GM12878 (cell line): ENCODE data around the gene MYH9. TPM values are rescaled to one million over a fixed set of nuclear protein-coding genes. Genes with fewer than 3 reads are reported as not detected.

Source experiments
- ATAC-seq: fragments of 200-7000 bp; cut with Tn5 transposase; 3 replicates; pipeline ENCODE4 v1.9.1; 2020; ENCODE audit warnings: mild to moderate bottlenecking, moderate library complexity
- BruUV-seq: library from RNA; stranded (reverse); fragments of 400-500 nt; replicated peaks from 2 replicates; lab custom pipeline; 2021; lab: Mats Ljungman, UMichigan
- CTCF ChIA-PET: fragments of 300-600 bp; sonication (Branson Sonifier 250); formaldehyde crosslinking; extraction: SDS; loops from one replicate; lab custom pipeline; 2021; ENCODE audit warnings: inconsistent platforms; lab: Yijun Ruan, JAX
- POLR2A ChIA-PET: fragments of 350-600 bp; formaldehyde crosslinking; extraction: SDS; loops from one replicate; lab custom pipeline; 2021; ENCODE audit warnings: inconsistent platforms; lab: Charles Lee
- RAD21 ChIA-PET: fragments of 300-600 bp; sonication (Branson Sonifier 250); formaldehyde crosslinking; loops from one replicate; lab custom pipeline; 2023; ENCODE audit warnings: antibody characterized with exemption; ENCODE audit not compliant: unreplicated experiment; lab: Charles Lee
- SMC1A ChIA-PET: fragments of 300-600 bp; sonication (Branson Sonifier 250); formaldehyde crosslinking; loops from one replicate; lab custom pipeline; 2023; ENCODE audit not compliant: unreplicated experiment, uncharacterized antibody; lab: Charles Lee
- DNase-seq: peaks from one replicate; pipeline ENCODE4 v3.0.0-alpha.2; 2011; ENCODE audit warnings: low read depth, low spot score
- FAIRE-seq: peaks from 3 replicates; lab custom pipeline; 2011; peaks lifted over from hg19 to GRCh38; lab: Jason Lieb, UNC
- H2AFZ ChIP-seq: 2 replicates; pipeline ENCODE4 v1.6.0; 2011; ENCODE audit warnings: low read depth, low read length, control low read depth; ENCODE audit not compliant: control insufficient read depth
- H3K27ac ChIP-seq: 2 replicates; pipeline ENCODE4 v1.5.1; 2011; ENCODE audit warnings: control low read depth; ENCODE audit not compliant: control insufficient read depth, insufficient read depth
- H3K27me3 ChIP-seq, 2 experiments: replicated peaks in 1 of 2; 2 replicates each; pipeline versions ENCODE4 v1.6.0 to v1.6.1; 2011; ENCODE audit warnings: low read length in 1 of 2; ENCODE audit not compliant: control insufficient read depth in 2 of 2, insufficient read depth in 2 of 2
- H3K36me3 ChIP-seq, 2 experiments: 2 replicates each; pipeline ENCODE4 v1.5.1; 2011; ENCODE audit warnings: low read length in 1 of 2; ENCODE audit not compliant: control insufficient read depth in 2 of 2, insufficient read depth in 2 of 2
- H3K4me1 ChIP-seq: 2 replicates; pipeline ENCODE4 v1.6.1; 2011; ENCODE audit warnings: mild to moderate bottlenecking, low read length, moderate library complexity, mixed read lengths; ENCODE audit not compliant: control insufficient read depth, insufficient read depth
- H3K4me2 ChIP-seq: 2 replicates; pipeline ENCODE4 v1.6.0; 2011; ENCODE audit warnings: control low read depth; ENCODE audit not compliant: control insufficient read depth, insufficient read depth
- H3K4me3 ChIP-seq: fragments of 200-600 bp; sonication (generic); 2 replicates; pipeline ENCODE4 v1.5.1; 2016
- H3K79me2 ChIP-seq: 2 replicates; pipeline ENCODE4 v1.6.0; 2011; ENCODE audit warnings: low read length; ENCODE audit not compliant: control insufficient read depth, insufficient read depth
- H3K9ac ChIP-seq: 2 replicates; pipeline ENCODE4 v1.8.0; 2011; ENCODE audit warnings: low read length, control low read depth, mixed read lengths; ENCODE audit not compliant: control insufficient read depth, insufficient read depth
- H3K9me3 ChIP-seq: replicated peaks from 3 replicates; pipeline ENCODE4 v1.5.1; 2011; ENCODE audit warnings: mild to moderate bottlenecking, low read length; ENCODE audit not compliant: control insufficient read depth, insufficient read depth
- H4K20me1 ChIP-seq: 2 replicates; pipeline ENCODE4 v1.6.0; 2011; ENCODE audit not compliant: control insufficient read depth, insufficient read depth
- BCL11A ChIP-seq: IDR thresholded peaks from 2 replicates; pipeline ENCODE4 v1.6.1; 2011; ENCODE audit warnings: low read depth, low read length
- CHD1 ChIP-seq: IDR thresholded peaks from 2 replicates; pipeline ENCODE4 v1.6.1; 2012; ENCODE audit warnings: low read depth, low read length, improper control_type of control experiment
- CREM ChIP-seq: IDR thresholded peaks from 2 replicates; pipeline ENCODE4 v1.6.1; 2014; ENCODE audit warnings: antibody characterized with exemption, low read depth
- EED ChIP-seq: sonication (generic); IDR thresholded peaks from 2 replicates; pipeline ENCODE4 v1.6.1; 2016; ENCODE audit warnings: antibody characterized with exemption, low read depth
- EZH2 ChIP-seq: IDR thresholded peaks from 2 replicates; pipeline ENCODE4 v1.6.1; 2012; ENCODE audit warnings: low read depth, mild to moderate bottlenecking, control low read depth, inconsistent platforms, low read length, borderline replicate concordance; ENCODE audit not compliant: control insufficient read depth
- FOXK2 ChIP-seq: fragments of 450-650 bp; IDR thresholded peaks from 2 replicates; pipeline ENCODE4 v1.6.1; 2017; ENCODE audit warnings: mild to moderate bottlenecking, moderate library complexity
- IKZF2 ChIP-seq, 2 experiments: fragments of 450-650 bp; IDR thresholded peaks; 2 replicates each; pipeline ENCODE4 v1.6.1; 2017; ENCODE audit warnings: mild to moderate bottlenecking in 2 of 2, moderate library complexity in 2 of 2
- MTA3 ChIP-seq: IDR thresholded peaks from 2 replicates; pipeline ENCODE4 v1.6.1; 2012; ENCODE audit warnings: low read length, inconsistent platforms, borderline replicate concordance
- NR2C2 ChIP-seq: IDR thresholded peaks from 2 replicates; pipeline ENCODE4 v1.6.1; 2011; ENCODE audit warnings: borderline replicate concordance, low read depth; ENCODE audit not compliant: control insufficient read depth, insufficient read length
- SIN3A ChIP-seq: IDR thresholded peaks from 2 replicates; pipeline ENCODE4 v1.6.1; 2012; ENCODE audit warnings: low read depth, low read length, improper control_type of control experiment
- SPI1 ChIP-seq: IDR thresholded peaks from 2 replicates; pipeline ENCODE4 v1.6.1; 2011; ENCODE audit warnings: low read depth, mild to moderate bottlenecking, low read length, moderate library complexity, borderline replicate concordance; ENCODE audit not compliant: insufficient read depth
- TCF3 ChIP-seq: IDR thresholded peaks from 2 replicates; pipeline ENCODE4 v1.6.1; 2012; ENCODE audit warnings: low read depth, mild to moderate bottlenecking, low read length, borderline replicate concordance; ENCODE audit not compliant: insufficient read depth
- WRNIP1 ChIP-seq: IDR thresholded peaks from 2 replicates; pipeline ENCODE4 v1.6.1; 2011; ENCODE audit warnings: low read depth, low read length, improper control_type of control experiment, borderline replicate concordance
- ZBED1 ChIP-seq: IDR thresholded peaks from 2 replicates; pipeline ENCODE4 v1.6.1; 2016; ENCODE audit warnings: borderline replicate concordance
- ZNF217 ChIP-seq: fragments of 450-650 bp; IDR thresholded peaks from 2 replicates; pipeline ENCODE4 v1.6.1; 2017; ENCODE audit warnings: antibody characterized with exemption, mild to moderate bottlenecking
- ZSCAN29 ChIP-seq: fragments of 450-650 bp; IDR thresholded peaks from 2 replicates; pipeline ENCODE4 v1.6.1; 2017; ENCODE audit warnings: mild to moderate bottlenecking, moderate library complexity
- WGBS: methylation state at CpG from one replicate; pipeline ENCODE4 v1.1.6; 2016; ENCODE audit warnings: low lambda C conversion rate; ENCODE audit not compliant: insufficient replicate concordance, insufficient coverage; ENCODE audit errors: missing lambda C conversion rate; 5-methylcytosine and 5-hydroxymethylcytosine counted together
- in situ Hi-C: fragments of 300-500 bp; cut with MboI; formaldehyde crosslinking; loops from 9 replicates; pipeline ENCODE4 v1.14.3; 2018; ENCODE audit warnings: mixed read lengths
- intact Hi-C: fragments of 100-400 bp; cut with micrococcal nuclease; formaldehyde crosslinking; loops from one replicate; pipeline ENCODE4 v1.14.2; 2022; ENCODE audit not compliant: unreplicated experiment
- polyA plus RNA-seq, 11 experiments: library from polyadenylated mRNA; depleted of rRNA in 4 of 11; unstranded in 6 of 11; stranded (reverse) in 5 of 11; fragments of >200 nt; fragmentation: Nextera tagmentation in 4 of 11; fragmentation: Illumina TruSeq in 1 of 11; extraction: Ambion mirVana in 4 of 11; extraction: Trizol in 1 of 11; gene quantifications; 1 replicate in 1 of 11; 2 replicates in 10 of 11; pipeline versions ENCODE4 v1.2.1 to v1.2.3, GENCODE V29; 2011 to 2016; ENCODE audit warnings: inconsistent platforms in 2 of 11, missing spikeins in 2 of 11, low read depth in 1 of 11
- total RNA-seq, 4 experiments: library from RNA; depleted of rRNA in 3 of 4; stranded (reverse); fragments of >200 nt in 3 of 4; fragmentation: Illumina TruSeq in 1 of 4; extraction: Trizol in 1 of 4; gene quantifications; 2 replicates each; pipeline versions ENCODE4 v1.2.1 to v1.2.3, GENCODE V29; 2013 to 2021
- TF ChIP-seq, protein P1 (sequence below): fragments of 450-650 bp; IDR thresholded peaks from 2 replicates; pipeline ENCODE4 v1.6.1; 2017; ENCODE audit warnings: mild to moderate bottlenecking, moderate library complexity
- TF ChIP-seq, protein P2 (sequence below): fragments of 450-650 bp; IDR thresholded peaks from 2 replicates; pipeline ENCODE4 v1.6.1; 2017; ENCODE audit warnings: low read depth, mild to moderate bottlenecking, moderate library complexity

The MYH9 gene
- total and polyA plus RNA-seq, 10 of the 15 experiments (the other 5 are each of a cell fraction or from before 2014, with no cell fraction given) = 5.1 to 525 (median 145) TPM

DNA sequence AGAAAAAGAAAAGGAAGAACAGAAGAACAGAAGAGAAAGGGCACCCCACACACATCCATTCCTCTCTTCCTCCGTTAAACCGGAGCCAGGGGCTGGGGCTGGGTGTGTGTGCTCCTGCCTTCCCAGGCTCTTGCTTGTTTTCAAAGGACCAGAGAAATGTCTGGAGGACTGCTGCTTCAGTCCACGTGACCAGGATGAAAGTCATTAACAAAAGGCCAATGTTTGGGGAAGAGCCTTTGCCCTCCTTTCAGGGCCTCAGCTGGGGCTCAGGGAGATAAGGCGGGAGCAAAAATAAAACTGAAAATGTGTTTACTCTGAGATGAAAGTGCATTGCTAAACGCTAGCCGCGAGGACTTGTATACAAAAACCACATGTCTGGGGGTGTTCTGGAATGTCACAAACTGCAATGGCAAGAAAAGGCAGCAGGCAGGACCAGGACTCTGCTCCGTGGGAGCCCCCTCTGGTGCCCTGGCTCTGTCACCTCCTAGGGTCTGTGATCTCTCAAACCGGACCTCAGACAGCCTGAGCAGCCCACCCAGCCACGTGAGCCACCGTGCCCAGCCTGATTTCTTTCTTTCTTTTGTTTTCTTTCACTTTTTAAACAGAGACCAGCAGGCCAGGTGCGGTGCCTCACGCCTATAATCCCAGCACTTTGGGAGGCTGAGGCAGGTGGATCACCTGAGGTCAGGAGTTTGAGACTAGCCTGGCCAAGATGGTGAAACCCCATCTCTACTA lies 31.6 kb upstream of the MYH9 start (continued):
- TF ChIP-seq, protein P1, sequence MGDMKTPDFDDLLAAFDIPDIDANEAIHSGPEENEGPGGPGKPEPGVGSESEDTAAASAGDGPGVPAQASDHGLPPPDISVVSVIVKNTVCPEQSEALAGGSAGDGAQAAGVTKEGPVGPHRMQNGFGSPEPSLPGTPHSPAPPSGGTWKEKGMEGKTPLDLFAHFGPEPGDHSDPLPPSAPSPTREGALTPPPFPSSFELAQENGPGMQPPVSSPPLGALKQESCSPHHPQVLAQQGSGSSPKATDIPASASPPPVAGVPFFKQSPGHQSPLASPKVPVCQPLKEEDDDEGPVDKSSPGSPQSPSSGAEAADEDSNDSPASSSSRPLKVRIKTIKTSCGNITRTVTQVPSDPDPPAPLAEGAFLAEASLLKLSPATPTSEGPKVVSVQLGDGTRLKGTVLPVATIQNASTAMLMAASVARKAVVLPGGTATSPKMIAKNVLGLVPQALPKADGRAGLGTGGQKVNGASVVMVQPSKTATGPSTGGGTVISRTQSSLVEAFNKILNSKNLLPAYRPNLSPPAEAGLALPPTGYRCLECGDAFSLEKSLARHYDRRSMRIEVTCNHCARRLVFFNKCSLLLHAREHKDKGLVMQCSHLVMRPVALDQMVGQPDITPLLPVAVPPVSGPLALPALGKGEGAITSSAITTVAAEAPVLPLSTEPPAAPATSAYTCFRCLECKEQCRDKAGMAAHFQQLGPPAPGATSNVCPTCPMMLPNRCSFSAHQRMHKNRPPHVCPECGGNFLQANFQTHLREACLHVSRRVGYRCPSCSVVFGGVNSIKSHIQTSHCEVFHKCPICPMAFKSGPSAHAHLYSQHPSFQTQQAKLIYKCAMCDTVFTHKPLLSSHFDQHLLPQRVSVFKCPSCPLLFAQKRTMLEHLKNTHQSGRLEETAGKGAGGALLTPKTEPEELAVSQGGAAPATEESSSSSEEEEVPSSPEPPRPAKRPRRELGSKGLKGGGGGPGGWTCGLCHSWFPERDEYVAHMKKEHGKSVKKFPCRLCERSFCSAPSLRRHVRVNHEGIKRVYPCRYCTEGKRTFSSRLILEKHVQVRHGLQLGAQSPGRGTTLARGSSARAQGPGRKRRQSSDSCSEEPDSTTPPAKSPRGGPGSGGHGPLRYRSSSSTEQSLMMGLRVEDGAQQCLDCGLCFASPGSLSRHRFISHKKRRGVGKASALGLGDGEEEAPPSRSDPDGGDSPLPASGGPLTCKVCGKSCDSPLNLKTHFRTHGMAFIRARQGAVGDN = peak; percentile 24; the same call in 1 of the 2 replicates
- TF ChIP-seq FOXK2 = peak; percentile 20; the same call in 1 of the 2 replicates
- peak in 1 of 2 experiments; percentile 45; a peak in 2 of 4 replicates for TF ChIP-seq IKZF2 (IDR thresholded peaks at IDR 0.05)

DNA sequence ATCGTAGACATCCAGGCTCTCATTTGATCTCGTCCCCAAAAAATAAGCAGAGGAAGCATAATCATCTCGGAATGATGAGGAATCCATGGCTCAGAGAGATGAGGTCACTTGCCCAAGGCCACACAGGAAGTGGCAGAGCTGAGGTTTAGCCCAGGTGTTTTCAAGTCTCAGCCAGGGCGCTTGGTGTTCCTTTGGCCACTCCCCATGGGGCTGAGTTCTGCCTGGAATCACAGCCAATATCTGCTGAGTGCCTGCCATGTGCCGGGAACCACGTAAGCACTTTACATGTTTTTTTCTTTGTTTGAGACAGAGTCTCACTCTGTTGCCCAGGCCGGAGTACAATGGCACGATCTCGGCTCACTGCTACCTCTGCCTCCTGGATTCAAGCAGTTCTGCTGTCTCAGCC lies 29.5 kb upstream of the MYH9 start:
- H4K20me1 ChIP-seq = no peaks in the 10 kb centered on the region
- H3K27ac ChIP-seq = no peak overlapping the region
- RAD21 ChIA-PET = no interaction called here
- in situ Hi-C loops (no loop called here), intact Hi-C loops (no loop called here)
- H3K4me3 ChIP-seq = no peak overlapping the region
- H3K79me2 ChIP-seq = no peaks in the 10 kb centered on the region
- POLR2A ChIA-PET = no interaction called here
- H3K4me2 ChIP-seq = no peak overlapping the region
- H3K9me3 ChIP-seq = no peaks in the 10 kb centered on the region
- CTCF ChIA-PET = interaction anchor here (0.6 to 1.2 kb wide), 2 partner anchors 10 to 53 kb away, joined by 3 to 4 read pairs; no protein-coding TSS in a partner anchor
- DNase-seq (no peak), FAIRE-seq (no peak), ATAC-seq (peak; percentile 58)
- BruUV-seq = no TSS peak
- SMC1A ChIA-PET = no interaction called here
- H2AFZ ChIP-seq = peak overlapping the region; percentile 9; the same call in 1 of the 2 replicates
- 52% methylated on average over 9 of the region's 9 CpGs for WGBS
- H3K4me1 ChIP-seq = peaks cover 27% of the 10 kb centered on the region
- H3K27me3 ChIP-seq = no peaks in the 10 kb centered on the region
- no peak overlapping the region for H3K9ac ChIP-seq
- H3K36me3 ChIP-seq = no peaks in the 10 kb centered on the region
- TF ChIP-seq CHD1 (no peak), WRNIP1 (no peak), SPI1 (no peak), EZH2 (no peak), ZNF217 (no peak), SIN3A (no peak), CREM (peak; percentile 43; the same call in 1 of the 2 replicates), ZBED1 (no peak), BCL11A (no peak), EED (peak; percentile 70), ZSCAN29 (no peak), TCF3 (0 out of 2 replicates have a peak, but pooled peaks have one; percentile 51), NR2C2 (no peak), MTA3 (no peak)
- TF ChIP-seq, protein P2, sequence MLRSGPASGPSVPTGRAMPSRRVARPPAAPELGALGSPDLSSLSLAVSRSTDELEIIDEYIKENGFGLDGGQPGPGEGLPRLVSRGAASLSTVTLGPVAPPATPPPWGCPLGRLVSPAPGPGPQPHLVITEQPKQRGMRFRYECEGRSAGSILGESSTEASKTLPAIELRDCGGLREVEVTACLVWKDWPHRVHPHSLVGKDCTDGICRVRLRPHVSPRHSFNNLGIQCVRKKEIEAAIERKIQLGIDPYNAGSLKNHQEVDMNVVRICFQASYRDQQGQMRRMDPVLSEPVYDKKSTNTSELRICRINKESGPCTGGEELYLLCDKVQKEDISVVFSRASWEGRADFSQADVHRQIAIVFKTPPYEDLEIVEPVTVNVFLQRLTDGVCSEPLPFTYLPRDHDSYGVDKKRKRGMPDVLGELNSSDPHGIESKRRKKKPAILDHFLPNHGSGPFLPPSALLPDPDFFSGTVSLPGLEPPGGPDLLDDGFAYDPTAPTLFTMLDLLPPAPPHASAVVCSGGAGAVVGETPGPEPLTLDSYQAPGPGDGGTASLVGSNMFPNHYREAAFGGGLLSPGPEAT = no peak
